ENCODE data around the gene LSP1. TPM values are rescaled to one million over a fixed set of nuclear protein-coding genes. Genes with fewer than 3 reads are reported as not detected.
"Not testable (repeated sequence)": the region's sequence is repeated elsewhere in the genome, so short reads cannot be mapped to it uniquely, and the experiment has no call there.

Gene LSP1
- polyA plus RNA-seq, 4 donors: 5.2 to 10.8 (median 7.3) TPM

DNA sequence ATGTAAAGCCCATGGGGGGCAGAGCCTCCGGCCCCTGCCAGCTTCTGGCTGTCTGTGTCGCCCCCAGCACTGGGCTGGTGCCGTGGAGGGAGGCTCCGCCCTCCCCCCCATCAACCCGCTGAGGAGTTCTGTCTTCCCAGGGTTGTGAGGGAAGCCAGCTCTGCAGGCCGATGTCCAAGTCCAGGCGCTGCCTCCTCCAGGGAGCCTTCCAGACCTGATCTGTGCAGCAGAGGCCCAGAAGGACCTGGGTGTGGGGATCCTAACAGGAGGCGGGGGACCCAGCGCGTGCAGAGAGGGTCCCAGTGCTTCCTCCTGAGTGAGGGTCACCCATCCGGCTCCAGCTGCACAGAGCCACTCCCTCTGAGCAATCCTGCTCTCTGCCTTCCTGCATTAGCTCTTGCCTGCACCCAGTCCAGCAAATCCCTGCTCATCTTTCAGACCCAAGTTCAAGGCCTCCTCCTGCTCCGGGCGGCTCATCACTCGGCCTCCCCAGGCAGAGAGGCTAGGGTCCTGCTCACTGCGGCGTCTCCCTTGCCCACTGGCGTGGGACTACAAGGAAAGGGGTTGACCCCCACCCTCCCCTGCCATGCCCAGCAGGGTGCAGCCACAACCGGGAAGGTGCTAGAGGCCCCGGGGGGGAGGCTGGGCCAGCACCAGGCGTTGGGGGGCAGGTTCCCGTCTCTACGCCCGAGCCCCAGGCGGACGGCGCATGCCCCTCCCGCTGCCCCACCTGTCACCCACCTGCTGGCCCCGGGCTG, 22.4 kb downstream of the LSP1 start:
- DNase-seq (ENCODE audit: low read depth in 4 of 4, low spot score in 3 of 4): no peak

DNA sequence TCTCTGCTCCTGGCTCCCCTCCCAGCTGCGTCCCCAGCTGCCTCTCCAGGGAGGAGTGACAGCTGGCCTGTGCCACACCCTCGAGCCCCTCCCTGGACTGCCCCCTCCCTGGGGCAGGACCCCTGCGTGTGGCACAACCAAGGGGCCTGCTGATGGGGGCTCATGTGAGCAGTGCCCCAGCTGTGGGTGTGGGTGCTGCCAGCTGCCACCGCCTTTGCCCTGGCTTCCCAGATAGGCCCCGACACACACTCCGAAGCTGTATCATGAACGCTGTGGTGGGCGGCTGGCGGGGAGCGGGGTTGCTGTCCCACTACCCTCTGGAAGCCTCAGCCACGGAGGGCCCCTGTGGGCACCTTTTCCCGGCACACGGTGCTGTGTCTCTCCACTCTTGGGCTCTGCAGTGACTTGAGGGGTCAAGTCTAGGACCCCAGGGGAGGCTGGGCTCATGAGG, 23.0 kb downstream of the LSP1 start:
- not testable (repeated sequence) for DNase-seq (ENCODE audit: low read depth in 4 of 4, low spot score in 3 of 4)

DNA sequence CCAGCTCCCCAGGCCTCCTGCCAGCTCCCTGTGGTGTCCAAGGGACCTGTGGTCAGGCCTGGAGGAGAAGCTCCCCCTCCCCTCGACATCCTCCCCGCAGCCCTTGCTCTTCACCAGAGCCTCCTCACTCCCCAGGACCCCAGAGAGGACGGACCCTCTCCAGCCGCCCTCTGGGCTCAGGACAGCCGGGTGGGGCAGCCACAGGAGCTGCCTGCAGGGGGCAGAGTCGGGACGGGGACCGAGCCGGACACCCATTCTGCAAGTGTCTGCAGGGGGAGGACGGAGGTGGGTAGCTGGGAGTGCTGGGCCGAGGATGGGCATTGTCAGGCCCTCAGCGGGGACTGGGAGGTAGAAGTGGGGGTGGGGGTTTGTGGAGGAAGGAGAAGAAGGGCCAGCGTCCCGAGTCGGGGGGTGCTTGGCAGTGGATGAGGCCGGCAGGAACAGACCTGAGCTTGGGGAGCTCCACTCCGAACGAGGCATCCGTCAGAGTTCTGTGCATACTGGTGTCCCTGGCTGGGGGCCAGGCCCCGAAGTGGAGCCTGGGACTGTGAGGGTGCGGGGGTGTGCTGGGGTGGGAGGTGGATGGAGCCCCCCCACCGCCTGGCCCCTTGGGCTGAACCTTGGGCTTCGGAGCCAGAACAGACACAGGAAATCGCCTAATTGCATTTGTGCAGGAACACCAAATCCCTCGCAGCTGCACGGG, 23.6 kb downstream of the LSP1 start:
- no peak for DNase-seq (ENCODE audit: low read depth in 4 of 4, low spot score in 3 of 4)

DNA sequence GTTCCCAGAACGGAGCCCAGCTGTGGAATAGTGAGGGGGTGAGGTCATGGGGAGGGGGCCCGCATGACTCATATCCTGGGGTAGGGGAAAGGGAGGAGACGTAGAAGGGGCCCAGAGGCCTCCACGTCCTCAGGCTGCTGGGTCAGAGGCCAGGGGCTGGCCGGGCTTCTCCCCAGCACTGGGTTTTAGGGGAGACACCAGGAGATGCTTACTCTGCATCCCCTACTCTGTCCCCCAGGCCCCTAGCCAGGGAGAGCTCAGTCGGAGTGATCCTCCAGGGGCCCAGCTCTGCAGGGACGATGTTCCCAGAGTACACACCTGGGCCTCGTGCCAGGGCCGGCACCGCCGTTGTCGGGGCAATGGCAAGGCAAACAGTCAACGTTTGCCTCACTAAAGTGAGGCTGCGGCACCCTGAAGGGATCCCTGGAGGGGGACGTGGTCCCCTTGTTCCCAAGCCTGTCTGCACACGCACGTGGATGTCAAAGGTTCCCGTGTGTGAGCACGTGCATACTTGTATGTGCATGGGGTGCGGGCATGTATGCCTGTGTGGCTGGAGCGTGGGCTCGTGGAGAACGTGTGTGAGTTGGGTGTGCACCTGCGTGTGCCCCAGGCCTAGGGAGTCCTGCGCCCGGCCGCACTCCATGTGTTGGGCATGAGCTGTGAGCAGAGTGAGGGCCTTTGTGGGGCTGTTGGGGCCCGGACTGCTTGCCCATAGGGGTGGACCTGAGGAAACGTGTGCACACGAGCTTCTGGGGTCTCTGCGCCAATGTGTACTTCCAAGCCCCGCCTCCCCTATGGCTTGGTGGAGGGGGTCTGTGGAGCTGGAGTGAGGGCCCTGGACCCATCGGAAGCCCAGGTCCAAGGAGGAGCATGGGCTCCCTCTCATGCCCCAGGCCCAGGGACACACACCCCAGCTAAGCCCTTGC, 24.6 kb downstream of the LSP1 start:
- DNase-seq (ENCODE audit: low read depth in 4 of 4, low spot score in 3 of 4): no peak

DNA sequence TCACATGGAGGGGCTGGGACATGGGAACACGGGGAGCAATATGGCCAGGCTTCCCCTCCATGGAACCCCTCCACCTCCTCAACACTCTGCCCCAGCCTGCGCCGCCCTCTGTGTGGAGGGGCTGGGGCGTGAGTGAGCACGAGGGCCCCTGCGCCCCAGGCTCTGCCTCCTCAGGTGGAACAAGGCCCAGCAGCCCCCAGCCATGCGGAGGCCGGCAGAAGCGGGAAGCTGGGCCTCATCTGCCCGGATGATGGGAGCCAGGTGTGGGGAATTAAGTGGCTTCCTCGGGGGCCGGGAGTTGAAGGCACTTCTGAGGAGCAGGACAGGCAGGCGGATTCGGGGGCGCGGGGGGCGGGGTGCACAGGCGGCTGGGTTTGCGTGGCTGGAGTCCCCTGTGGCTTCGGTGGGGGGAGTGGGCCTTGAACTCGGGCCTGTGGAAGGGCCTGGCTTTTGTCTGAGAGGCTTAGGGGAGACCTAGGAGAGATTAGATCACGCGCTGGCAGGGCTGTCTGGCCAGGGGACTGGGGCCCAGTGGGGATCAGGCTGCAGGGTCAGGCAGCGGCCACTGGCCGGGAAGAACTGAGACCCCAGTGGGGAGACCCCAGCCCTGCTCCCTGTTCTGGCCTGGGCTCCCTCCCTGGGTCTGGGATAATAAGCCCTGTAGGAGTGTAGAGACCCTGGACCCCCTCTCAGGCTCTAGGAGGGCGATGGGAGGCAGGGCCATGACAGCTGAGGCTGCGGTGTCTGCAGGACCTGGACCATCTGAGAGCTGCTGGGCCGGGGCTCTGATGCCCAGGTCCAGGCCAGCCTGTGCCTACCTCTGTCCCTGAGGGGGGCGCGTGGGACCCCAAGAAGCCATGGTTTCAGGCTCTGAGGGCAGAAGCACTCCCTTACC, 25.5 kb downstream of the LSP1 start:
- no peak for DNase-seq (ENCODE audit: low read depth in 4 of 4, low spot score in 3 of 4)

DNA sequence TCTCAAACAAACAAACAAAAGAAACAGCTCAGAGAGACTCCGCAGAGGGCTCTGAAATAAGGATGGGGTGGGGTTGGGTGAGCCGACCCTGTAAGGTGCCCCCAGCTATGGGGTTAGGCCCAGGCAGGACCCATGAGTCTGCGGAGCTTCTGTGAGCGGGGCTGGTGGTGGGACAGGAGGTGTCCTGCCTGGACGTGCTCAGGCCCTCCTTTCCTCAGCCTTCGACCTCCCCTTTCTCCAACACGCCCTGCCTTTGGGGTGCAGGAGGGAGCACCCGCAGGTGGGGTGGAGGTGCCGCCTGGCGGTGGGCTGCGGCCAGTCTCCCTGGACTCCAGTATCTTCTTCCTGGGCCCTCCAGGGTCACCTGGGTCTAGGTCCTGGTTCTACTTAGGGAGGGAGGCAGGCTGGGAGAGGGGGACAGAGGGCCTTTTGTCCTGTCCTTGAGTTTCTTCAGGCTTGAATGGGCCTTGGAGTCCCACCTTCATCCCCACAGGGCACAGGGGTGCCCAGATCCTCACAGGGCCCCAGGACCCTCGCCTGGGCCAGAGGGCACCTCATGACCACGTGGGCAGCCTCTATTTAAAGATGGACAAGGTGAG, 26.6 kb downstream of the LSP1 start:
- DNase-seq (ENCODE audit: low read depth in 4 of 4, low spot score in 3 of 4): no peak

DNA sequence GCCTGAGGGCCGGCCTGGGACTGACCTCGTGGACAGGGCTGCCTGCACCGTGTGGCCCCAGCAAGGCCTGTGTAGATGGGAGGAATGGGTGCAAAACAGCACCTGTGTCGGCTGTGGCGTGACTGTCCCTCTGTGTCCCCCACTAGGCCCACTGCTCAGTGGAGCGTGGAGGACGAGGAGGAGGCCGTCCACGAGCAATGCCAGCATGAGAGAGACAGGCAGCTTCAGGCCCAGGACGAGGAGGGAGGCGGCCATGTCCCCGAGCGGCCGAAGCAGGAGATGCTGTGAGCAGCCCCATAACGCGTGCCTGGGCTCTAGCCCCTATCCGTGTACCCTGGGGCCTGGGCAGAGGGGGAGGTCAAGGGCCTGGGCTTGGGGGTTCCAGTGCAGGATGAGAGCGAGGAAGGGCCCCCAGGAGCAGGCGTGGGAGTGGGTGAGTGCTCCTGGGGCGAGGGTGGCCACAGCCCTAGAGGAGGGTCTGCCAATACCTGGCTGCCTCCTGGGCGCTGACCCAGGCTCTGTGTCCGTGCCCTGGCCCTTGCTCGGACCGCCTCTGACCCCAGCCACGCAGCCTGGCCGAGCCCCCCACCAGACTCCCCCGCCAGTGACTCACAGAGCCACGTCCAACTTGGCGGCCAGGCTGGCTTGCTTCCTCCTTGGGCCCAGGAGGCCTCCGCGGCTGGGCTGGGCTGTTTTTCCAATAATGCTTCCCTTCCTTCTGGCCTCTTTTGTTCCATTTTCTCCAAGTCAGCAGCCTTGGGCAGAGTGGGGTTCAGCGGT, 27.2 kb downstream of the LSP1 start:
- no peak for DNase-seq (ENCODE audit: low read depth in 4 of 4, low spot score in 3 of 4)

DNA sequence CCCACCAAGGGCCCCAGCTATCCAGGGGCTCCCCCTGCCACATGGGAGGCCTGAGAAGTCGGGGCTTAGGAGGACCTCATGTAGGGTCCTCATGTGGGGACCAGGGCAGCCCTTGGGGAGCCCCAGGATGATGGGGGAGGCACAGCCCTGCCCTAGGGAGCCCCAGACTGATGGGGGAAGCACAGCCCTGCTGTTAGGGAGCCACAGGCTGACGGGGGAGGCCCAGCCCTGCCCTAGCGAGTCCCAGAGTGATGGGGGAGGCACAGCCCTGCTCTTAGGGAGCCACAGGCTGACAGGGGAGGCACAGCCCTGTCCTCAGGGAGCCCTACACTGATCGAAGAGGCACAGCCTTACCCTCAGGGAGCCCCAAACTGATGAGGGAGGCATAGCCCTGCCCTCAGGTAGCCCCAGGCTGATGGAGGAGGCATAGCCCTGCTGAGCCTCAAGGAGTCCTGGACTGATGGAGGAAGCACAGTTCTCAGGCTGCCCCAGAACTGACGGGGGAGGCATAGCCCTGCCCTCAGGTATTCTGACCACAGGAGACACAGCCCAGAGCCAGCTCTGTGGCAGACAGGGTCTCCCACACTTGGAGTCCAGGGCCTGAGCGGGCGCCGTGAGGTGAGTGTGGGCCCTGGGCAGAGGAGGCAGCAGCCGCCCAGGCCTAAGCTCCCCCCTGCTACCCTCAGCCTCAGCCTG, 28.0 kb downstream of the LSP1 start:
- no peak for DNase-seq (ENCODE audit: low read depth in 4 of 4, low spot score in 3 of 4)

DNA sequence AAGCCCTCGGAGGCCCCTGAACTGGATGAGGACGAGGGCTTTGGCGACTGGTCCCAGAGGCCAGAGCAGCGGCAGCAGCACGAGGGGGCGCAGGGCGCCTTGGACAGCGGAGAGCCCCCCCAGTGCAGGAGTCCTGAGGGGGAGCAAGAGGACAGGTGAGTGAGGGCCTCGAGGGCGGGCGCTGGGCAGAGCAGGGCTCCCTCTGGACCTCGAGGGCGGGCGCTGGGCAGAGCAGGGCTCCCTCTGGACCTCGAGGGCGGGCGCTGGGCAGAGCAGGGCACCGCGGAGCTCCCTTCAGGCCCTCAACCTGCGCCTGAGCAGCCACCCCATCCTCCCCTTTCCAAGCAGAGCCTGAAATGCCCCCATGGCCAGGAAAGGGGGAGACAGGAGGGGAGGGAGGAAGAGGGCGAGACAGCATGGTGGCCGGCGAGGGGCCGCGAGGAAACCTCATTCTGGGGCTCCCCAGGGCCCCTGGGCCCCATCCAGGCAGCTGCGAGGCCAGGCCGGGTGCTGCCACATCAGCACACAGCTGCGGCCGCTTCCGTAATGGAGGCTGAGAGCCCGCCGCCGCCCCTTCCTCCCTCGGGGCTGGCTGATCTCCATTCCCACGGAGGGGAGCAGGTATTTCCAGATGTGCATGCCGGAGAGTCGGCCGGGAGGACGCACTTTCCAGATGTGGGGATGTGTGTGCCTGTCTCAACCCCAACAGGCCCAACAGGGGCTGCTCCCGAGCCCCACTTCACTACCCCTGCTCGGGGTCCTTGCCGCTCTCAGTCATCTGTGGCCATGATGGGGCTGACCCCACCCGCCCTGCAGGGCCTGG, 28.8 kb downstream of the LSP1 start:
- DNase-seq (ENCODE audit: low read depth in 4 of 4, low spot score in 3 of 4): no peak

DNA sequence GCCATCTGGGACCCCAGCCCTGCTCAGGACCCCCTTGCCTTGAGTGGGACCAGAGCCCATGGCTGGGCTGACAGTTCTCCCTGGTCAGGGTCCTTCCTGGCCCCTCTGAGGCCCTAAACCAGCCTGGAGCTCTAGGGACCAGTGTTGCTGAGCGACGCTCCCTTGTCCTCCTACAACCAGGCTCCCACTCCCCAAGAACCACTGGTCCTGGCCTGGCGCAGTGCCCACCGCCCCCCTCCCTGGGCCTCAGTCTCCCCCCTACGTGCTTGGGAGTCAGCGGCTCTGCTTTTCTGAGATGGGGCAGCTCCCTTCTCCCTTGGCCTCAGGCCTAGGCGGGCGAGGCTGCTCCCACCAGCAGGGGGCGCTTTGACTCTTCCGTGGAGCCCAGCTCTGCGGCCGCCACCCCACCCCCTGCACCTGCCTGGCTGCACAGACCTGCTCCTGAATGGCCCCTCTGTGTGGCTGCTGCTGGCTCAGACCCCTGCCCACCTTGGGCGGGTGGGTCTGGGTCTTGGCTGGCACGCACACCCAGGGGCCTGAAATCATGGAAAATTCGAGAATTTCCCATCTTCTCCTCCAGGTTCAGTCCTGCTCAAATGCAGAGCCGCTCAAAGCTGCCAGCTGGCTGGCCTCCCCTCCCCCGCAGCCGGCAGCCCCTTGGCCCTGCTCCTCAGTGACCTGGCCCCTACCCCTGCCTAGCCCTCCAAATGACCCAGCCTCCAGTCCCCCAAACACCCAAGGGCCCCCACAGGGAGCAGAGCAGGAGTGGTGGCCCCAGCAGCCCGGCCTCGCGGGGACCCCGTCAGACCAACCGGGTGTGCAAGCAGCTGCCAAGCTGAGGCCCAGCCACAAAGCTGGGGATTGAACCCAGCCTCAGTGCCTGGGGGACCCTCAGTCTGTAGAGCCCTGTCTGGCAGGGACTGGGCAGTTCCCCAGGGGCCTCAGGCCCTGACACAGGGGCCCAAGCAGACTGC, 29.7 kb downstream of the LSP1 start:
- peak in 2 of 4 donors; percentile 59 to 74 for DNase-seq (ENCODE audit: low read depth in 4 of 4, low spot score in 3 of 4)

DNA sequence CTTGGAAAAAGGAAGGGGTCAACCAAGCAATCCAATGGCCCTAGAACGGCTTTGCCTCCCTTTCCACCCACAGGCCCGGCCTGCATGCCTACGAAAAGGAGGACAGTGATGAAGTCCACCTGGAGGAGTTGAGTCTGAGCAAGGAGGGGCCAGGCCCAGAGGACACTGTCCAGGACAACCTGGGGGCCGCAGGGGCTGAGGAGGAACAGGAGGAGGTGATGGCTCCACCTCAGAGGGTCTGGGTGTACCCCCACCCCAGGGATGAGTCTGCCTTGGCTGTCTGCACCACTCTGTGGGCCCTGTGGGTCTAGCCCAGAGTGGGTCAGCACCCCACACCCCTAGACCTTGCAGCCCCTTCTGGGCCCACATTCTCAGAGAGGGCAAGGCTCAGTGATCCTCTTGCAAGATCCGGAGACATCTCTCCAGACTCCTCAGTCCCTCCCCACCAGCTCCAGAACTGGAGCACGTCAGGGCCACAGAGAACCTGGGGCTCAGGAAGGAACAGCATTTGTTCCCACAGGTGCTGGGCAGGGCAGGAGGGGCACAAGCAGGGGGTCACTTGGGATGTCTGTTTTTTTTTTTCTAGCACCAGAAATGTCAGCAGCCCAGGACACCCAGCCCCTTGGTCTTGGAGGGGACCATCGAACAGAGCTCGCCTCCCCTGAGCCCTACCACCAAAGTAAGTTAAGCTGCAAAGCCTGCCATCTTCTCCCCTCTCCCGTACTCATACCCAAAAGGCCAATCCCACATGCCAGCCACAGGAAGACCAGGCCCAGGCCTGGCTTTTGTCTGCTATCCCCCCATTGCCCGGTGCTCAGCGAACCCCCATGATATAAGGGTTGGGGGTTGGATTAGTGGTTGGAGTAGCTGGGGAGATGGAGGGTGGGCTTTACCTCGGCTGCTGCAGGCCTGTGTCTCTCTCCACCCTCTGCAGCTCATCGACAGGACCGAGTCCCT, 30.7 kb downstream of the LSP1 start:
- no peak for DNase-seq (ENCODE audit: low read depth in 4 of 4, low spot score in 3 of 4)

DNA sequence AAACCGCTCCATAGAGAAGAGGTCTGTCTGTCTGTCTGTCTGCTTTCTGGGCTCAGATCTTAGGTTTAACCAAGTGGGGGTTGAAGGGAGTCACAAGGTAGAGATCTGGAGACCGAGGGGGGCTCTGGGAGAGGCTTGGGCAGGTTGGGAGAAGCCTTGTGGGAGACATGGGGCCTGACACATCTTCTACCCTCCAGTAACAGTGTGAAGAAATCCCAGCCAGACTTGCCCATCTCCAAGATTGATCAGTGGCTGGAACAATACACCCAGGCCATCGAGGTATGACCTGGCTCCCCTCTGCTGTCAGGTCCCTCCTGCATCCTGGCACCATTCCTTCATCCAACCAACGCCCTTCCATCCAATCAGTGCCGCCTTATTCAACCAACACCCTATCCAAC, 31.4 kb downstream of the LSP1 start:
- DNase-seq (ENCODE audit: low read depth in 4 of 4, low spot score in 3 of 4): no peak

DNA sequence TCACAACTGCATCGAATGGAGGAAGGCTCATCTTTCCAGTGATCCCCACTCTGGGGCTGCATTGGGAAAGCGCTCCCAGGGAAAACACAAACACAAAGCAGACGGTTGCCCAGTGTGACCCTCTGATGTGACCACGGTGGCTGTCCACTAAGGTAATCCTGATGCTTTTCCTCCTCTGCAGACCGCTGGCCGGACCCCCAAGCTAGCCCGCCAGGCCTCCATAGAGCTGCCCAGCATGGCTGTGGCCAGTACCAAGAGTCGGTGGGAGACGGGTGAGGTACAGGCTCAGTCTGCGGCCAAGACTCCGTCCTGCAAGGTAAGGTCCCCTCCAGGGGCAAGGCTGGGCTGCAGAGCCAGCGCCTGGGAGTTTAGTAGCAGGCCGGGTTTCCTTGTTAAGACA, 33.7 kb downstream of the LSP1 start:
- DNase-seq (ENCODE audit: low read depth in 4 of 4, low spot score in 3 of 4): not testable (repeated sequence)

DNA sequence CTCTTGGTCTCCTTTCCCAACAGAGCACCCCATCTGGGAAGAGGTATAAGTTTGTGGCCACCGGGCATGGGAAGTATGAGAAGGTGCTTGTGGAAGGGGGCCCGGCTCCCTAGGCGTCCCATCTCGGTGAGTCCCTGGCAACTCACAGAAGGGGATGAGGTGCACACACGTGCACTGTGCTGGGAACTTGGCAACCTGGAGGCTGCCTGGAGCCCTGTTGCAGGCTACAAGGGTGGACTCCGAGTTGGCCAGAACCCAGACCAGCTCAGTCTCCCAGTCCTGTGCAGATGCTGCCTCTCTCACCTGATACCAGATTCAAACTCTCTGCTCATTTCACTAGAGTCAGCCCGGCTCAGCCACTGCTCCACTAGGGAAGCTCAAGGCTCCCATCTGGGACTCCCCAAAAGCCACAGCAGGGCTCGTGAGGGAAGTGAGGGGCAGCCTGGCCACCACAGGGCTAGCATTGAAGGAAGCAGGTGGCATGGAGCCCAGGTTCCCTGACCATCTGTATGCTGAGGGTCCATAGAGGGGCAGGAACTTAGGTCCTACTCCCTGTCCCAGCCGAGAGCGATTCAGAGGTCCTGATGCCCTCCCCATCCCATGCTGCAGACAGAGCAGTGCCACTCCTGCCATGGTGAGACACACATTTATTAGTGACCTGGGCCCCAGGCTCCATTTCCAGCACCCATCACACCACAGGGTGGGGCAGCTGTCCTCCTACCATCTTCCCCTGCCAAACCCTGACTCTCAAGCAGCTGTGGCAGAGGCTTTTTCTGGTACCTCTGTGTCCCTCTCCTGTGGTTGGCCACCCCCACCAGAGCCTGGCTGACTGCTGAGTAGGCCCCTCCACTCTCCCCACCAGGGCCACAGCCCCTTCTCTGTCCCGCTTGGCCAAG, 34.8 kb downstream of the LSP1 start:
- no peak for DNase-seq (ENCODE audit: low read depth in 4 of 4, low spot score in 3 of 4)
